Measurements from ENCODE around the gene HCLS1.
A peak's percentile ranks its signal among the peaks of the same experiment; 100 is the strongest.

DNA sequence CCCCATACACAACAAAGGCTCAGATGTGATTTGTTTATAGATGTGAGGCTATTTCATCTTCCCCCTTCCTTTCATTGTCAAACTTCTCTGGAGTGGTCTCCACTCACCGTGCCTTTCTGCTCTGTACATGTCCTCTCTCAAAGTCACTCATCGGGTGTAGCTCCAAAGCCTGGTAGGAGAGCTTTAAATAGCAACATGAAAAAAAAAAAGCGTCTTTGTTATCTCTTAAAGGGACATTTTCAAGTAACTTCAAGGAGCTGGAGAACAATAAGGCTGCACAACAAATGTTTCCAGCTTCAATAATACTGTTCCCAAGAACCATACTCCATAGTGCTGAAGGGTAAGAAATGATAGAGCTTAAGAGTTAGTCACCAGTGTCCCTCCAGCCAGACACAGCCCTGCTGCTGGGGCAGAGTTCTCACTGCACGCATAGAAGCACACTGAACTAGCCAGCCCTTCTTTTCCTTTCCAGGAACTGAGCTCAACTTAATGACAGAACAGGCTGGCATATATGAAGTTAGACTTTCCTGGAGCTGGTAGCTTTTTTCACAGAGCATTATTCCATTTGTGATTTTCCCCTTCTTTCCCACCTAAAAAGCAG, 59.4 kb downstream of the HCLS1 start:
- TF ChIP-seq, protein P1, sequence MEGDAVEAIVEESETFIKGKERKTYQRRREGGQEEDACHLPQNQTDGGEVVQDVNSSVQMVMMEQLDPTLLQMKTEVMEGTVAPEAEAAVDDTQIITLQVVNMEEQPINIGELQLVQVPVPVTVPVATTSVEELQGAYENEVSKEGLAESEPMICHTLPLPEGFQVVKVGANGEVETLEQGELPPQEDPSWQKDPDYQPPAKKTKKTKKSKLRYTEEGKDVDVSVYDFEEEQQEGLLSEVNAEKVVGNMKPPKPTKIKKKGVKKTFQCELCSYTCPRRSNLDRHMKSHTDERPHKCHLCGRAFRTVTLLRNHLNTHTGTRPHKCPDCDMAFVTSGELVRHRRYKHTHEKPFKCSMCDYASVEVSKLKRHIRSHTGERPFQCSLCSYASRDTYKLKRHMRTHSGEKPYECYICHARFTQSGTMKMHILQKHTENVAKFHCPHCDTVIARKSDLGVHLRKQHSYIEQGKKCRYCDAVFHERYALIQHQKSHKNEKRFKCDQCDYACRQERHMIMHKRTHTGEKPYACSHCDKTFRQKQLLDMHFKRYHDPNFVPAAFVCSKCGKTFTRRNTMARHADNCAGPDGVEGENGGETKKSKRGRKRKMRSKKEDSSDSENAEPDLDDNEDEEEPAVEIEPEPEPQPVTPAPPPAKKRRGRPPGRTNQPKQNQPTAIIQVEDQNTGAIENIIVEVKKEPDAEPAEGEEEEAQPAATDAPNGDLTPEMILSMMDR (IDR thresholded peaks at IDR 0.05 in 4 of 5, conservative IDR thresholded peaks at IDR 0.05 in 1 of 5): no peak
- peak in 1 of 2 donors; percentile 11 for TF ChIP-seq POLR2A (IDR thresholded peaks at IDR 0.05)
